ENCODE measurements around the gene CCDC70. TPM values are rescaled to one million over a fixed set of nuclear protein-coding genes. Genes with fewer than 3 reads are reported as not detected.
"Not testable (repeated sequence)": the region's sequence is repeated elsewhere in the genome, so short reads cannot be mapped to it uniquely, and the experiment has no call there.

The CCDC70 gene
- total and polyA plus RNA-seq, 9 donors = not detected

- H3K9me3 ChIP-seq (replicated peaks; ENCODE audit: control insufficient read depth, low read depth, low read length) = no peaks in the 10 kb centered on the region
- no peak for DNase-seq
- 65% methylated on average over 3 of the region's 4 CpGs for WGBS (ENCODE audit: insufficient coverage)
- H3K27me3 ChIP-seq (ENCODE audit: control insufficient read depth, insufficient read depth, low read length) = peaks cover 3% of the 10 kb centered on the region
- peaks cover 37% of the 10 kb centered on the region for H3K4me1 ChIP-seq (ENCODE audit: control insufficient read depth, insufficient read depth, low read length)
- H3K27ac ChIP-seq (ENCODE audit: low read length) = no peak overlapping the region
- no peak overlapping the region for H3K4me3 ChIP-seq (ENCODE audit: low read length)
- H3K36me3 ChIP-seq (ENCODE audit: control insufficient read depth, insufficient read depth, low read length) = no peaks in the 10 kb centered on the region
Observed at GRCh38 chr13:51820016-51820597, 41.7 kb upstream of the CCDC70 start.

- peaks cover under 1% of the 10 kb centered on the region for H3K27me3 ChIP-seq (ENCODE audit: control insufficient read depth, insufficient read depth, low read length)
- WGBS (ENCODE audit: insufficient coverage) = 25% methylated on average over 1 of the region's 2 CpGs
- no peaks in the 10 kb centered on the region for H3K36me3 ChIP-seq (ENCODE audit: control insufficient read depth, insufficient read depth, low read length)
- DNase-seq = peak; percentile 42
- H3K4me1 ChIP-seq (ENCODE audit: control insufficient read depth, insufficient read depth, low read length) = peaks cover 43% of the 10 kb centered on the region
- H3K4me3 ChIP-seq (ENCODE audit: low read length) = no peak overlapping the region
- no peak overlapping the region for H3K27ac ChIP-seq (ENCODE audit: low read length)
- H3K9me3 ChIP-seq (replicated peaks; ENCODE audit: control insufficient read depth, low read depth, low read length) = no peaks in the 10 kb centered on the region
Observed at GRCh38 chr13:51821606-51822005, 40.2 kb upstream of the CCDC70 start.

- H3K27me3 ChIP-seq (ENCODE audit: control insufficient read depth, insufficient read depth, low read length) = no peaks in the 10 kb centered on the region
- H3K27ac ChIP-seq (ENCODE audit: low read length) = peak overlapping the region; percentile 54
- DNase-seq = no peak
- H3K9me3 ChIP-seq (replicated peaks; ENCODE audit: control insufficient read depth, low read depth, low read length) = no peaks in the 10 kb centered on the region
- WGBS (ENCODE audit: insufficient coverage) = 34% methylated on average over 6 of the region's 13 CpGs
- peaks cover 49% of the 10 kb centered on the region for H3K4me1 ChIP-seq (ENCODE audit: control insufficient read depth, insufficient read depth, low read length)
- H3K36me3 ChIP-seq (ENCODE audit: control insufficient read depth, insufficient read depth, low read length) = no peaks in the 10 kb centered on the region
- H3K4me3 ChIP-seq (ENCODE audit: low read length) = no peak overlapping the region
Observed at GRCh38 chr13:51822106-51822815, 39.5 kb upstream of the CCDC70 start.

GRCh38 chr13:51823359-51823758 lies 38.4 kb upstream of the CCDC70 start:
- no peaks in the 10 kb centered on the region for H3K9me3 ChIP-seq (replicated peaks; ENCODE audit: control insufficient read depth, low read depth, low read length)
- no peaks in the 10 kb centered on the region for H3K27me3 ChIP-seq (ENCODE audit: control insufficient read depth, insufficient read depth, low read length)
- H3K4me3 ChIP-seq (ENCODE audit: low read length) = no peak overlapping the region
- H3K27ac ChIP-seq (ENCODE audit: low read length) = peak overlapping the region; percentile 54
- no peaks in the 10 kb centered on the region for H3K36me3 ChIP-seq (ENCODE audit: control insufficient read depth, insufficient read depth, low read length)
- peak; percentile 57 for DNase-seq
- H3K4me1 ChIP-seq (ENCODE audit: control insufficient read depth, insufficient read depth, low read length) = peaks cover 53% of the 10 kb centered on the region
- no CpG with 5 or more reads among the region's 2 CpGs for WGBS (ENCODE audit: insufficient coverage)

GRCh38 chr13:51823863-51824262 lies 37.9 kb upstream of the CCDC70 start:
- no peaks in the 10 kb centered on the region for H3K27me3 ChIP-seq (ENCODE audit: control insufficient read depth, insufficient read depth, low read length)
- no CpG with 5 or more reads among the region's 2 CpGs for WGBS (ENCODE audit: insufficient coverage)
- H3K4me3 ChIP-seq (ENCODE audit: low read length) = no peak overlapping the region
- H3K4me1 ChIP-seq (ENCODE audit: control insufficient read depth, insufficient read depth, low read length) = peaks cover 51% of the 10 kb centered on the region
- H3K9me3 ChIP-seq (replicated peaks; ENCODE audit: control insufficient read depth, low read depth, low read length) = no peaks in the 10 kb centered on the region
- no peaks in the 10 kb centered on the region for H3K36me3 ChIP-seq (ENCODE audit: control insufficient read depth, insufficient read depth, low read length)
- H3K27ac ChIP-seq (ENCODE audit: low read length) = peak overlapping the region; percentile 54
- peak; percentile 68 for DNase-seq

GRCh38 chr13:51824712-51825111 lies 37.1 kb upstream of the CCDC70 start:
- not testable (repeated sequence) for H3K4me3 ChIP-seq (ENCODE audit: low read length); H3K27ac ChIP-seq (ENCODE audit: low read length); H3K36me3 ChIP-seq (ENCODE audit: control insufficient read depth, insufficient read depth, low read length); H3K9me3 ChIP-seq (replicated peaks; ENCODE audit: control insufficient read depth, low read depth, low read length); H3K27me3 ChIP-seq (ENCODE audit: control insufficient read depth, insufficient read depth, low read length); DNase-seq
- H3K4me1 ChIP-seq (ENCODE audit: control insufficient read depth, insufficient read depth, low read length) = peaks cover 48% of the 10 kb centered on the region
- WGBS (ENCODE audit: insufficient coverage) = 95% methylated on average over 8 of the region's 11 CpGs

GRCh38 chr13:51825165-51825592 lies 36.6 kb upstream of the CCDC70 start:
- Histone ChIP-seq H3K4me1 (ENCODE audit: control insufficient read depth, insufficient read depth, low read length) (peaks cover 47% of the 10 kb centered on the region), H3K27ac (ENCODE audit: low read length) (no peak overlapping the region), H3K4me3 (ENCODE audit: low read length) (no peak overlapping the region), H3K36me3 (ENCODE audit: control insufficient read depth, insufficient read depth, low read length) (no peaks in the 10 kb centered on the region), H3K27me3 (ENCODE audit: control insufficient read depth, insufficient read depth, low read length) (no peaks in the 10 kb centered on the region), H3K9me3 (replicated peaks; ENCODE audit: control insufficient read depth, low read depth, low read length) (no peaks in the 10 kb centered on the region)
- DNase-seq = no peak
- WGBS (ENCODE audit: insufficient coverage) = no CpG with 5 or more reads among the region's 2 CpGs

GRCh38 chr13:51825681-51826254 lies 36.0 kb upstream of the CCDC70 start:
- H3K27ac ChIP-seq (ENCODE audit: low read length) = no peak overlapping the region
- no peaks in the 10 kb centered on the region for H3K27me3 ChIP-seq (ENCODE audit: control insufficient read depth, insufficient read depth, low read length)
- no peaks in the 10 kb centered on the region for H3K36me3 ChIP-seq (ENCODE audit: control insufficient read depth, insufficient read depth, low read length)
- no peak for DNase-seq
- no peak overlapping the region for H3K4me3 ChIP-seq (ENCODE audit: low read length)
- no peaks in the 10 kb centered on the region for H3K9me3 ChIP-seq (replicated peaks; ENCODE audit: control insufficient read depth, low read depth, low read length)
- peaks cover 44% of the 10 kb centered on the region for H3K4me1 ChIP-seq (ENCODE audit: control insufficient read depth, insufficient read depth, low read length)
- 89% methylated on average over 3 of the region's 10 CpGs for WGBS (ENCODE audit: insufficient coverage)

- no peak overlapping the region for H3K27ac ChIP-seq (ENCODE audit: low read length)
- H3K36me3 ChIP-seq (ENCODE audit: control insufficient read depth, insufficient read depth, low read length) = no peaks in the 10 kb centered on the region
- H3K4me3 ChIP-seq (ENCODE audit: low read length) = no peak overlapping the region
- DNase-seq = no peak
- 37% methylated on average over 5 of the region's 7 CpGs for WGBS (ENCODE audit: insufficient coverage)
- H3K9me3 ChIP-seq (replicated peaks; ENCODE audit: control insufficient read depth, low read depth, low read length) = no peaks in the 10 kb centered on the region
- no peaks in the 10 kb centered on the region for H3K27me3 ChIP-seq (ENCODE audit: control insufficient read depth, insufficient read depth, low read length)
- peaks cover 38% of the 10 kb centered on the region for H3K4me1 ChIP-seq (ENCODE audit: control insufficient read depth, insufficient read depth, low read length)
Observed at GRCh38 chr13:51826606-51827005, 35.2 kb upstream of the CCDC70 start.

- Histone ChIP-seq H3K27ac (ENCODE audit: low read length) (no peak overlapping the region), H3K27me3 (ENCODE audit: control insufficient read depth, insufficient read depth, low read length) (no peaks in the 10 kb centered on the region), H3K4me1 (ENCODE audit: control insufficient read depth, insufficient read depth, low read length) (peaks cover 34% of the 10 kb centered on the region), H3K4me3 (ENCODE audit: low read length) (no peak overlapping the region), H3K9me3 (replicated peaks; ENCODE audit: control insufficient read depth, low read depth, low read length) (no peaks in the 10 kb centered on the region), H3K36me3 (ENCODE audit: control insufficient read depth, insufficient read depth, low read length) (no peaks in the 10 kb centered on the region)
- 90% methylated on average over 3 of the region's 4 CpGs for WGBS (ENCODE audit: insufficient coverage)
- DNase-seq = no peak
Observed at GRCh38 chr13:51827254-51827653, 34.5 kb upstream of the CCDC70 start.
